Mucosa of rectum (tissue), 2 donors: Measurements from ENCODE around the gene ARHGAP19.

Source experiments
- H3K27ac ChIP-seq, 2 donors: one replicate each; pipeline ENCODE4 v1.7.0; 2013; ENCODE audit warnings: inconsistent platforms in 2 of 2, low read depth in 2 of 2, low read length in 2 of 2
- H3K27me3 ChIP-seq, 2 donors: one replicate each; pipeline ENCODE4 v1.7.0; 2013; ENCODE audit warnings: low read length in 2 of 2; ENCODE audit not compliant: control insufficient read depth in 2 of 2, insufficient read depth in 2 of 2
- H3K36me3 ChIP-seq, 2 donors: one replicate each; pipeline ENCODE4 v1.7.0; 2013; ENCODE audit warnings: low read length in 2 of 2; ENCODE audit not compliant: control insufficient read depth in 2 of 2, insufficient read depth in 2 of 2
- H3K4me1 ChIP-seq, 2 donors: one replicate each; pipeline ENCODE4 v1.7.0; 2013; ENCODE audit warnings: low read length in 2 of 2, mild to moderate bottlenecking in 1 of 2; ENCODE audit not compliant: control insufficient read depth in 2 of 2, insufficient read depth in 2 of 2
- H3K4me3 ChIP-seq, 2 donors: one replicate each; pipeline ENCODE4 v1.7.0; 2013; ENCODE audit warnings: low read length in 2 of 2
- H3K9ac ChIP-seq, 2 donors: one replicate each; pipeline ENCODE4 v1.7.0; 2013; ENCODE audit warnings: low read length in 2 of 2, low read depth in 1 of 2, mild to moderate bottlenecking in 1 of 2
- H3K9me3 ChIP-seq, 2 donors: one replicate each; pipeline ENCODE4 v1.7.0; 2013; ENCODE audit warnings: low read length in 2 of 2; ENCODE audit not compliant: control insufficient read depth in 2 of 2
- donor health status: healthy.
- donor health status: Normal muscosa, but diverticular disease.

ARHGAP19 gene

GRCh38 chr10:97220355-97220754 lies 72.1 kb downstream of the ARHGAP19 start:
- H3K9me3 ChIP-seq: no peaks in the 10 kb centered on the region
- H3K4me1 ChIP-seq: no peaks in the 10 kb centered on the region
- H3K4me3 ChIP-seq: no peak overlapping the region
- peaks cover 6 to 21% of the 10 kb centered on the region in 2 donors for H3K36me3 ChIP-seq
- no peaks in the 10 kb centered on the region for H3K27me3 ChIP-seq
- H3K27ac ChIP-seq: no peak overlapping the region
- H3K9ac ChIP-seq: no peak overlapping the region

DNA sequence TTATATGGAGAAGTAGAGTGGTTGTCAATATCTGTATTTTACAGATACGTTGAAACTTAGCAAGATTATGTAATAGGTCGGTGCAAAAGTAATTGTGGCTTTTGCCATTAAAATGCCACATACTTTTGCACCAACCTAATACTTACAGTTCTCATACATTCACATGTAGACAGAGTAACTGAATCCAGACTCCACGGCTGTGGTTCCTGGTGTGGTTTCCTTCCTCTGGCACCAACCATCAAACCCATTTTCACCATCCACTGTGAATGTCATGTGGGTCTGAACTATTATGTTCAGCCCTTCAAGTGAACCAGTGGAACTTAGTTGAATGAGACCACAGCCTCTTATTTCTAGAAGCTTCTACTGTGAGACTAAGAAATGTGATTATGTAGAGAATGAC lies 75.1 kb downstream of the ARHGAP19 start:
- no peak overlapping the region for H3K27ac ChIP-seq
- no peaks in the 10 kb centered on the region for H3K4me1 ChIP-seq
- no peak overlapping the region for H3K4me3 ChIP-seq
- H3K9me3 ChIP-seq: no peaks in the 10 kb centered on the region
- H3K27me3 ChIP-seq: no peaks in the 10 kb centered on the region
- H3K9ac ChIP-seq: no peak overlapping the region
- peaks cover 0 to under 1% of the 10 kb centered on the region in 2 donors for H3K36me3 ChIP-seq

GRCh38 chr10:97215619-97216260 lies 76.7 kb downstream of the ARHGAP19 start:
- H3K27ac ChIP-seq: no peak overlapping the region
- H3K4me1 ChIP-seq: no peaks in the 10 kb centered on the region
- no peak overlapping the region for H3K9ac ChIP-seq
- no peaks in the 10 kb centered on the region for H3K27me3 ChIP-seq
- H3K4me3 ChIP-seq: no peak overlapping the region
- H3K36me3 ChIP-seq: no peaks in the 10 kb centered on the region
- H3K9me3 ChIP-seq: no peaks in the 10 kb centered on the region

DNA sequence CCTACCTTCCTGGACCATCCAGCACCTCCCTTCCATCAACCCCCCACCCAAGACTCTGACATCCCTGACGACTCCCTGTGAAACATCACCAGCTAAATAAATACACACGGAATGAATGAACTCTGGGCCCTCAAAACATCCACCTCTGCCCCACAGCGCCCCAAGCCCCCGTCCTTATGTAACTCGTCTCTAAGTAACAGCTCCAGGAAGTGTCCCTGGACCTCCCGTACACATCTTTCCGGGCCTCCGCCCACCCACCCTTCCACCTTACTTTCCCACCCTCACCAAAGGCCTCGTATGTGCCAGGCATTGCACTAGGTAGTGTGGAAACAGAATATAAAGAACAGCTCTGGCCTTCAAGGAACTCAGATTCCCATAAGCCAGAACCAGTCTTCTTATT lies 79.0 kb downstream of the ARHGAP19 start:
- Histone ChIP-seq H3K9me3 (no peaks in the 10 kb centered on the region), H3K9ac (no peak overlapping the region), H3K27ac (no peak overlapping the region), H3K4me3 (no peak overlapping the region), H3K4me1 (no peaks in the 10 kb centered on the region), H3K27me3 (peaks cover 2 to 4% of the 10 kb centered on the region in 2 donors), H3K36me3 (no peaks in the 10 kb centered on the region)

- Histone ChIP-seq H3K4me1 (no peaks in the 10 kb centered on the region), H3K27ac (no peak overlapping the region), H3K9ac (no peak overlapping the region), H3K9me3 (no peaks in the 10 kb centered on the region), H3K36me3 (no peaks in the 10 kb centered on the region), H3K27me3 (peaks cover 2 to 4% of the 10 kb centered on the region in 2 donors), H3K4me3 (no peak overlapping the region)
Observed at GRCh38 chr10:97211229-97211628, 81.2 kb downstream of the ARHGAP19 start.

- H3K27ac ChIP-seq: no peak overlapping the region
Observed at GRCh38 chr10:97210543-97210960, 81.9 kb downstream of the ARHGAP19 start.

DNA sequence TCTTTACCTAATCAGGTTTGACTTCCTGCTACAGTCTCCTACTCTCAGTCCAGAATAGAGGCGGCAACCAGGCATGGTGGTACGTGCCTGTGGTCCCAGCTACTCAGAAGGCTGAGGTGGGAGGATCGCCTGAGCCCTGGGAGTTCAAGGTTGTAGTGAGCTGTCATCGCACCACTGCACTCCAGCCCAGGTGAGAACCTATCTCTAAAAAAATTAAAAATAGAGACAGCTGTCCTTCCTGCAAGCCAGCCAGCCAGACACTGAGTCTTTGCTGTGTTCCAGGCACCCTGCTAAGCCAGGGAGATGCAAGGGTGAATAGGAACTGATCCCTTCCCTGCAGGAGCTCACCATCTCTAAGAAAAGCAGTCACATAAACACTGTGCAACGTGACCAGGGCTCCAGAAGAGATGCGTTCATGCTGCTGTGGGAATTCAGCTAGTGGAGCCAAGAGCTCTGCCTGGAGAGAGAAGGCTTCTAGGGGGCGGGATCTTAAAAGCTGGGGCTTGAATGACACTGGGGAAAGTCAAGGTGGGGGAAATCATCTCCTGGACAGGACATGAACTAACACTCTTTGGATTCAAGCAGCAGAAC lies 84.6 kb downstream of the ARHGAP19 start:
- H3K9me3 ChIP-seq: no peaks in the 10 kb centered on the region
- peaks cover 2 to 4% of the 10 kb centered on the region in 2 donors for H3K27me3 ChIP-seq
- H3K36me3 ChIP-seq: no peaks in the 10 kb centered on the region
- H3K9ac ChIP-seq: no peak overlapping the region
- no peak overlapping the region for H3K4me3 ChIP-seq
- H3K4me1 ChIP-seq: no peaks in the 10 kb centered on the region
- H3K27ac ChIP-seq: no peak overlapping the region

More at GRCh38 chr10:97210543-97210960, 81.9 kb downstream of the ARHGAP19 start:
- H3K4me3 ChIP-seq: no peak overlapping the region
- H3K9ac ChIP-seq: no peak overlapping the region
- H3K27me3 ChIP-seq: peaks cover 2 to 4% of the 10 kb centered on the region in 2 donors
- no peaks in the 10 kb centered on the region for H3K36me3 ChIP-seq
- no peaks in the 10 kb centered on the region for H3K9me3 ChIP-seq
- no peaks in the 10 kb centered on the region for H3K4me1 ChIP-seq

DNA sequence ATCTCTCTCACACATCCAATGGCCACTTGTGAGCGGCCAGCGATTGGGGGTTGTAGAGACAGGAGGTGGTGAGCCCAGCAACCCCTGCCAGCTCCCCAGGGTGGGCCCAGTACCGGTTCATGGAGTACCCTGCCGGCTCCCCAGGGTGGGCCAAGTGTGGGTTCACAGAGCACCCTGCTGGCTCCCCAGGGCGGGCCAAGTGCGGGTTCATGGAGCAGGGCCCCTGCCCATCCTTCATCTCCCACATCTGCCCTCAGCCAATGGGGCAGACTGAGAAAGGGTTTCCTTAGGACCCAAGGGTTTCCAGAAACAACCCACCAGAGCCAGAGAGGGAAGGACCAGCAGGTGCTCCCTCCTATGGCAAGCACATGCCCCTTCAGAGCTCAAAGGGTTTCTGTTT lies 85.3 kb downstream of the ARHGAP19 start:
- H3K4me1 ChIP-seq: no peaks in the 10 kb centered on the region
- no peak overlapping the region for H3K4me3 ChIP-seq
- no peak overlapping the region for H3K27ac ChIP-seq
- no peak overlapping the region for H3K9ac ChIP-seq
- H3K27me3 ChIP-seq: peaks cover 2 to 4% of the 10 kb centered on the region in 2 donors
- H3K9me3 ChIP-seq: no peaks in the 10 kb centered on the region
- no peaks in the 10 kb centered on the region for H3K36me3 ChIP-seq

GRCh38 chr10:97204826-97205679 lies 87.4 kb downstream of the ARHGAP19 start:
- Histone ChIP-seq H3K9ac (no peak overlapping the region), H3K4me3 (no peak overlapping the region), H3K36me3 (no peaks in the 10 kb centered on the region), H3K9me3 (no peaks in the 10 kb centered on the region), H3K27me3 (peaks cover 2 to 11% of the 10 kb centered on the region in 2 donors), H3K27ac (no peak overlapping the region), H3K4me1 (no peaks in the 10 kb centered on the region)

DNA sequence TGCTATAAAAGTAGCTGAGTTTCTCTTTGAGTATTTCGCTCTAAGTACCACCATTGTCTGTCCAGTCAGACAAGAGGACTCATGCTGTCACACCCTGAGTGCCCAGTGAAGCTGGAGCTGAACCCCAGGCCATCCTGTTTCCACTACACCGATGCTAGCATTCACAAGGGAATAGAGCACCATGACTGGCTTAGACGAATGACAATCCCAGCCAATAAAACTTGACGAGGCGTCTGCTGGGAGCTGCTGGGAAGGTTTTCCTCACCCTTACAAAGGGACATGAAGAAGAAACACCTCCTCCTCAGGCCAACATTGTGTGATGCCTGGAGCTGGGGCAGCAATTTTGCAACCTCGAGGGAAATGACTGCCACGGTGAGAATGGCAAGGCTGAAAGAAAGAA lies 89.2 kb downstream of the ARHGAP19 start:
- Histone ChIP-seq H3K27me3 (peaks cover 0 to 9% of the 10 kb centered on the region in 2 donors), H3K4me1 (no peaks in the 10 kb centered on the region), H3K9me3 (no peaks in the 10 kb centered on the region), H3K9ac (no peak overlapping the region), H3K4me3 (no peak overlapping the region), H3K36me3 (no peaks in the 10 kb centered on the region), H3K27ac (no peak overlapping the region)
